GM18508 (cell line): Measurements from ENCODE around the gene FARS2.

Experiments
- ATAC-seq: cut with Tn5 transposase; IDR thresholded peaks from one replicate; pipeline ENCODE4 v1.9.1; 2021; ENCODE audit warnings: moderate number of reproducible peaks; ENCODE audit not compliant: insufficient read depth, unreplicated experiment

FARS2 gene

DNA sequence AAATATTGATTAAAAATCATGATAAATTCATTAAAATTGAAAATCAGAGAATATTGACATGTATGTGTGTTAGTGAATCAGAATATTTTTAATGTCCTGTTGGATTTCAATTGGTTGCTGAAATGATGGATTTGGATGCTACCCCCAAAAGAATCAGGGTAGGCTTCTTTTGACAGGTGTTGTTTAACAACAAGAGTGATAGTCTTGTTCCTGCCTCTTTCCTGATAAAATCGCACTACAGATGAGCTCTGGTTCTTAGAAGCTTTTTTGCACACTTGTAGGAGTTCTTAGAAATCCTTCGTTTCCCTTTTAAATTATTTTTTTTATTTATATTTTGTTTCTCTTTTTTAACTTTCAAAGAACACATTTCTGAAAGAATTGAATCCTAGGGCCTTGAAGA lies 259.5 kb downstream of the FARS2 start:
- ATAC-seq = no peak

- ATAC-seq = no peak
These were observed 260.0 kb downstream of the FARS2 start for GRCh38 chr6:5521322-5521721.

- ATAC-seq = no peak
These were observed 260.8 kb downstream of the FARS2 start for GRCh38 chr6:5522147-5522546.

GRCh38 chr6:5524110-5524509 lies 262.8 kb downstream of the FARS2 start:
- ATAC-seq = no peak

- no peak for ATAC-seq
These were observed 263.9 kb downstream of the FARS2 start for GRCh38 chr6:5525209-5525608.

DNA sequence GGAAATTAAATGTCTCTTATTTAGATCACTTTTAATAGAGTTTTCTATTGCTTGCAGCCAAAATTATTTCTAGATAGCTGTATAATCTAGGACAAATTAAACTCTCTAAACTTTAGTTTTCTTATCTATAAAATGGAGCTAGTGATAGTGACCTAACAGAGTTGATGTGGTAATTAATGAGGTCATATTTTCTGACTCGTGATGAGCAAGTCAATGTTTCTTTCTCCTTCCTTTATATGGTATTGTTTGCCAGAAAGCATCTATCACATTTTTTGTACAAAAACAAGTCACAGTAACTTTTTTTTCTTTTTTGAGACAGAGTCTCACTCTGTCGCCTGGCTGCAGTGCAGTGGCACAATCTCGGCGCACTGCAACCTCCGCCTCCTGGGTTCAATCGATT lies 267.7 kb downstream of the FARS2 start:
- no peak for ATAC-seq

GRCh38 chr6:5529733-5530132 lies 268.4 kb downstream of the FARS2 start:
- ATAC-seq = no peak

DNA sequence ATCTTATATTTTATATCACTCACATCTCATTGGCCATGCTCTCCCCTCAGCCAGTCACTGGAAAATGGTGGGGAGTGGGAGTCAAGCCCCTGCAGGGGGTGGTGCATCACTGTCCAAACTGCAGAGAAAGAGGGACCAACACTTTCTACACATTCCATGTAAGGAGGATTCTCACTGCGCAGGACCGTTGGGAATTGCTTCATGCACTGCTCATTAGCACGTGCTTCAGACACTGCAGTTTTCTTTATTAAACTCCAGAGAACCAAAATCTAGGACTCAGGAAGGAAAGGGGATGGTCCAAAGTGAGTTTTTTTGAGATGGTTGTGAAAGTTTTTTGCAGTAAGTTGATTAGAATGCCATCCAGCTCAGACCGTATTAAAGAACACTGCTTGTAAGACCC lies 269.8 kb downstream of the FARS2 start:
- ATAC-seq = no peak

DNA sequence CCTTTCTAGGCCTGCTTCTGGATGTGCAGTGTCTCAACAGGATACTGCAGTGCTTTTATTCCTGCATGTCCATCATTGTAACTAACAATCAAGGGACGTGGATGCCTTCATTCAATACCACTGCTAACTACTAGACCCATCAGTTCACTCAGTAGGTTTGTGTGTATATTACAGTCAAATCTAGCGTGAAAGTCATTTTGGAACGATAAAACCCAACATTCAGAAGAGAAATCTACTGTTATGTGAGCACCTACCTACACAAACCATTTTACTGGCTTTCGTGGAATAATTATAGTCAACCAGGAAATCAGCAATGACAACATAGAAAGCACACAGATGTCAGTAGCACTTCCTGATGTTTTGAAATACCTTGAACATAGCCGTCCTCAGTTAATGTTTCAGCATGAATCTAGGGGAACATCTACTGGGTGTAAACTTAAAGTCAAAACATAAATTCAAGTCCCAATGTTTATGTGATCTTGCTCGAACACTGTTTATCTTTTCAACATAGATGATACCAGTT lies 270.6 kb downstream of the FARS2 start:
- no peak for ATAC-seq

DNA sequence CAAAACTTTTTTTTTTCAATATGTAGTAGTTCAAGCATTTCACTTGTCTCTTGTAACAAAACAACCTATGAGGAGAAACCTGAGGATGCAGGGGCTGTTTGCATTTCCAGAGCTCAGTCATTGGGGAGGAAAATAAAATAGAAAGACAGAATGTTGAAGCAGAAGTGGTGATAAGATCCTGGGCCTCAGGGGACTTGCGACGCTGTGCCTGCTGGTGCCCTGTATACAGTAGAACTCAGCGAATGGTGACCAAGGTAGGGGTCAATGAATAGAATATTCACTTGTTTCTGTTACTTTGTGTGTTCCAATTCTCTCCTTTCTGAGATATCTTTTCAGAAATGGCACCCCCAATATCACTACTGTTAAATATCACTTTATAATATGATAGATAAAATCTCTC lies 271.6 kb downstream of the FARS2 start:
- no peak for ATAC-seq

DNA sequence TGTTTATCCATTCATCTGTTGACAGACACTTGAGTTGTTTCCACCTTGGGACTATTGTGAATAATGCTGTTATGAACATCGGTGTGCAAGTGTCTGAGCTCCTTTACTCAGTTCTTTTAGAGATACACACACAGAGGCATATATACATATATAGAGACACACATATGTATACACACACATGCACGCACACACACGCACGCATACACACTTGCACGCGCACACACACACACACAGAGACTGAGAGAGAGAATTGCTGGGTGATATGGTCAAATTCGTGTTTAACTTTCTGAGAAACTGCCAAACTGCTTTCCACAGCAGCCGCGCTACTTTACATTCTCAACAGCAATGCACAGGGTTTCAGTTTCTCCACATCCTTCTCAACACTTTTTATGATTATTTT lies 273.3 kb downstream of the FARS2 start:
- no peak for ATAC-seq

- no peak for ATAC-seq
These were observed 275.3 kb downstream of the FARS2 start for GRCh38 chr6:5536644-5537043.

GRCh38 chr6:5537132-5537531 lies 275.8 kb downstream of the FARS2 start:
- no peak for ATAC-seq

DNA sequence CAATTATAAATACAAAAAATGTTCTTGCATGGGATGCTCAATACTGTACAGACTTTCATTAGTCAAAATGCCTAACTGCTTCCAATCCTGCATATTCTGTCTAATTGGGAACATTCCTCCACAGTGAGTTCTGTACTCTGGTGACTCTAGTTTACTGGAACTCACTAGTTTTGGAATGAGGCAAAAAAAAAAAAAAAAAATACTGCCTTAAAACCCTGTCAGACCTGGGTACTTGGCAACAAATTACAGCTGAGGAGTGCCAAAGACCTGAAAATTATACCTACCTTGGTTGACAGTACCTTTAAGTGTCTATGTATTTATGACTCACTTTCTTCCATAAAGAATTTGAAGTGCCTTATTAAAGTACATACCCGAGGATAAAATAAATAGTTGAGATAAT lies 276.7 kb downstream of the FARS2 start:
- ATAC-seq = no peak

DNA sequence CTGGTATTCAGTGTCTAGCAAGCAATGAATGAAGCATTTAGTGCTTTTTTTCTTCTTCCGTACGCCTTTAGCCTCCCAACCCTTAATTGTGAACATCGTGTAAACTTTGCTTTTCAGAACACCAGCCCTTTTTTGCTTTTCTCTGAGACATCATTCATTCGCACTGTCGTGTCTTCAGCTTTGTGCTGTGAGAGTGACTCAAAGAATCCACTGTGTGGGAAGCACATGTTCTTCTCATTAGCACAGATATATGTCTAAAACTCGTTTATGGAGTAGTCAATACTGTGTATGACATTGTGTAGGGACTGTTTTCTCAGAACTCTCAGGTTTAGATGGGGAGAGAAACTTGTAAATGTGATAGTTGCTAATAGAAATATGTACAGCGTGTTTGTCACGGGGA lies 279.1 kb downstream of the FARS2 start:
- no peak for ATAC-seq

DNA sequence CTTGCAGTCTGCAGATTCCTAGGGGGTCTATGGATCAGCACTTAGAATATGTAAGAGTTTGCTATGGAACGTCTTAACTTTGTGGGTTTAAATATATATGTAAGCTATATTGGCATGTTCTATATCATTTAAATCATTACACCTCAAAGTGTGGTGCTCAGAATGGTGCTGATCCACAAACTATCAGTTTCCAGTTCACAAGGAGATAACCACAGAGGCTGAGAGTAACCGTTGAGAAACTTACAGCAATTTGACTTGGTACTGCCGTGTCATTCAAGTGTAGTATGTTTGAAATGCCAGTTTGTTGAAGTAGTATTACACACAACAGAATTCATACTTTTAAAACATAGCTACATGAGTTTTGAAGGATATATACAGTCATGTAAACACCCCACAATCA lies 279.7 kb downstream of the FARS2 start:
- ATAC-seq = no peak

GRCh38 chr6:5541751-5542432 lies 280.6 kb downstream of the FARS2 start:
- ATAC-seq = no peak

DNA sequence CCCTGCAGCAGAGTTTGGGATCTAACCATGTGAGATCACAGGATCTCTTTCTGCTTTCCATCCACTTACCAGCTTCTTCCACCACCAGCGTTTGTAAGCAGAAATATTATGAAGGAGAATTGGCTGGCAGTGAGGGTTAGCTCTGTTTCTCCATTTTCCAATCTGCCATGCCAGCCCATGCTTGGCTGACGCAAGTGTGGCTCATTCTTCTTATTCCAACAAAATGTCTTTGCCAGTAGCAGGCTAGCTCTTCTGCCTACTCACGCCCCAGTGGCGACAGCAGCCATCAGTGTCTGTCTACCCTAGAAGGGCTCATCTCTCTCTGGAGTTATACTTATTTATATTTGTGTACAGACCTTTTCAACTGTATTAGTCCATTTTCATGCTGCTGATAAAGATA lies 286.2 kb downstream of the FARS2 start:
- ATAC-seq = no peak

DNA sequence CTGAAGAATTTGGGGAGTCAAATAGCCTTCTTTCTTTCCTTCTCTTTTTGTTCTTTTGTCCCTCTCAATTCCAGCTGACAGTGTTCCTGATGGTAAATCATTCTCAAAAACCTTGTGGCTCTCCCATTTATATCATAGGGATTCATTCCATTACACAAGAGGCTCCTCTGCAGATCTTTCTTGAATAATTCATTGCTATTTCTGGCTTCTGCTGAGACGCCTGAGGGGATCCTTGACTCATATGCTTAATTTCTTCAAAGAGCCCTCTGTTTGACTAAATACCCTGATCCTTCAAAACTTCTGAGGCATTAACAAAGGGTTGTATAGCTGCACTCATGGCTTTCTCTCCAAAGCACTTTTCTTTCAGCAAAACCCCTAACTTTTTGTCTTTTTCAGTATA lies 289.3 kb downstream of the FARS2 start:
- no peak for ATAC-seq

GRCh38 chr6:5552243-5552642 lies 290.9 kb downstream of the FARS2 start:
- ATAC-seq = no peak

DNA sequence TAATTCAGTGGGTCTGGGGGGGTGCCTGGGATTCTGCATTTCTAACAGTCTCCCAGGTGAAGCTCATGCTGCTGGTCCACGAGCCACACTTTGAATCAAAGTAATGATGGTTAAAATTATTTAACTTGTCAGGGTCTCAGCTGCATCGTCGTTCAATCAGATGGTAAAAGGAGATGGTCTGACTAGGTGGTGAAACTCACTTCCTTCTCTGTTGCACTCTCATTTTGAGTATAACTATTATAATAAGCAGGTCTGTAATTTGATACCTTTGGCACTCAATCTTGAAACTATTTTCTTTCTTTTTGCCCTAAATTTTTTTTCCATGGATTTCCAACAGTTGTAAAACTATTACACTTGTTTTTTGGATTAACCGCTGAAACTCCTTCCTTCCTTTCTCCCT lies 292.5 kb downstream of the FARS2 start:
- ATAC-seq = no peak

- ATAC-seq = no peak
These were observed 292.9 kb downstream of the FARS2 start for GRCh38 chr6:5554226-5554625.

GRCh38 chr6:5556011-5556410 lies 294.7 kb downstream of the FARS2 start:
- no peak for ATAC-seq
